Urothelium cell line (cell line): ENCODE measurements around the gene CDH16.
"Not testable (repeated sequence)": the region's sequence is repeated elsewhere in the genome, so short reads cannot be mapped to it uniquely, and the experiment has no call there.

ENCODE experiments used
- DNase-seq: peaks from one replicate; pipeline ENCODE4 v3.0.0; 2011; ENCODE audit warnings: low spot score, mixed read lengths
- FAIRE-seq: peaks from 2 replicates; lab custom pipeline; 2011; peaks lifted over from hg19 to GRCh38; lab: Jason Lieb, UNC

Gene CDH16

DNA sequence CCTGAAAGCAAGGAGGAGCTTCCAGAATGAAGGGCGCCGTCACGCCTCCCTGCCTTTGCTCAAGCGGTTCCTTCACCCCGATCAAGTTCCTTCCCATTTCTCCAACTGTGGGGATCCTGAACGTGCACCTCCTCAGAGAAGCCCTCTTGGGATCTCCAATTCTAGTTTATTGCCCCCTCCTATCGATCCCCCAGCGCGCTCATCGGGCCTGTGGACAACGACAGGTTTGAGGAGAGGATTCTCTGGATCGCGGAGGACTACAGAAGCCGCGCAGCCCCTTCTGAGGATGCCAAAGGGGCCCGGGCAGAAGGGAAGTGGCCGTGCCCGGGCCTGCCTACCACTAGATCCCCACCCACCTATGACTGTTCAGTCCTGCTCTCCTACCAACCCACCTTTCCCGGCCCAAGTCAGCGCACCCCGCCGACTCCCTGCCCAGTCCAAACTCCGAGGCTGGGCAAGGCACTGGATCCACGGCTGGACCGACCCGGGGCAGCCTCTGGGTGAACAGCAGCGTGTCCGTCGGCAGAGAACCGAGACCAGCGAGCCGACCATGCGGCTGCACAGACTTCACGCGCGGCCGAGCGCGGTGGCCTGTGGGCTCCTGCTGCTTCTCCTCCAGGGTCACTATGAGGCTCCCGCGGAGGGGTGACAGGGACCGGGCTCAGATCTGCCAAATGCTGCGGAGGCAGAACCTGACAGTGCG, 29.6 kb upstream of the CDH16 start:
- FAIRE-seq (no peak), DNase-seq (no peak)

DNA sequence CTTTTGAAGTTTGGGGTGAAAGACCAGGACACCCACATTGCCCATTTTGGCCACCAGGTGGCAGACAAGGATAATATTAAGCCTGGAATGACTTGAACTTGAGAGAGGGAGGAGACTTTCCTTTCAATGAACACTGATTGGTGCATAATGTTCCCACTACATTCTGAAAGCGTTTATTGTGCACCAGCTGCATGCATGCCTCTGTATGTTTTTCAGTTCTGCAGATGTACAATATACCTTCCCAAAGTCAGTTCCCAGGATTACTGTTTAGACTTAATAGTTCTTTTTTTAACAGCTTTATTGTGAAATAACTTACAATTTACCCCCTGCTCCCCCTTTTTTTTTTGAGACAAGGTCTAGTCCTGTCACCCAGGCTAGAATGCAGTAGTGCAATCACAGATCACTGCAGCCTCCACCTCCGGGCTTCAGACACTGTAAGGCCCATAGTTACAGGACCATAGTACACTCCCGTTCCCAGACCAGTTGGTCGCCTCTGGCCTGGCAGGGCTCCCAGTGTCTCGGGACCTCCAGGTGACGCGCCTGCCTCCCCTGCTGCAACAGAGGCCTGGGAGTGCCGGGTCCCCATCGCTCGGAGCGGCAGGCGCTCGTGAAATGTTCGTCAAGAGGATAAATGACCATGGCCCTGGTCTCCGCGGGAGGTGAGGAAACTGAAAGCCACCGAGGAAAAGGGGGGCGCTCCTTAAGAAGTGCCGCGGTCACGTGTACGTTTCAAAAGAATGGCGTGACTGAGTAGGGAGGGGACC, 28.8 kb upstream of the CDH16 start:
- DNase-seq (peak; percentile 86), FAIRE-seq (no peak)

DNA sequence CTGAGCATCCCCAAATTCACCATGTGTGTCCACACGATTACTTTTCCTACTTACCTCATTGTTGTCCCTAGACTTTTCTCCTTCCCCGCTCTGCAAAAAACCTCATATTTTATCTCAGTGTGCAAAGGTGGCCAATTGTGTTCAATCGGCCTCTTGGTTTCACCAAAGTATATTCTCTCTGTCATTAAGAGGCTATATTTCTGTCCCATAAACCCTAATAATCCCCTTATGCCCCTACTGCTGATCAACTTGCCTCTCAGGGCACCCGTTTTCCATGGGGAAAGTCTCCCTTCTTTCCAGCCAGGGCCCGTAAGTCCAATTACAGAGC, 28.3 kb upstream of the CDH16 start:
- FAIRE-seq (no peak), DNase-seq (no peak)

DNA sequence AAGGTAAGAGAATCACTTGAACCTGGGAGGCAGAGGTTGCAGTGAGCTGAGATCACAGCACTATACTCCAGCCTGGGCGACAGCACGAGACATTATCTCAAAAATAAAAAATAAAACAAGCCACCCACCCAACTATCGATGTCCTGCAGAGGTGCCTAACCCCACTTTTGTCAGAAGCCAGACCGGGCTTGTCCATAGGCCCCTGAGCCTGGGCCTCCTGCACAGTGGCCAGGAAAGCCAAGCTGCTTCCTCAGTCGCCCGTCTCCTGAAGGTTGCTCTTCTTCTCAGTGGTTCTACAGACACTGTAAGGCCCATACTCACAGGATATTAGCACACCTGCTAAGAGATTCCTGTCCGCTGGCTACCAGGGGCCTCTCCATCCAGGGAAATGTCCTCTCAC, 27.9 kb upstream of the CDH16 start:
- no peak for FAIRE-seq
- no peak for DNase-seq

DNA sequence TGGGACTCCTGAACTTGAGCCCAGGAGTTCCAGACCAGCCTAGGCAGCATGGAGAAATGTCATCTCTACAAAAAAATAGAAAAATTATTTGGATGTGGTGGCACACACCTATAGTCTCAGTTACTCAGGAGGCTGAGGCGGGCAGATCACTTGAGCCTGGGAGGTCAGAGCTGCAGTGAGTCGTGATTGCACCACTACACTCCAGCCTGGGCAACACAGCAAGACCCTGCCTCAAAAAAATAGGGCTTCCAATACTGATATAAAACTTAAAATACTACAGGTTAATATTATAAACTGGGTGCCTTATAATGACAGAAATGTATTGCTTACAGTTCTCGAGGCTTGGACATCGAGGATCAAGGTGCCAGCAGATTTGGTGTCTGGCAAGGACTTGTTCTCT, 27.3 kb upstream of the CDH16 start:
- FAIRE-seq, result no peak

DNA sequence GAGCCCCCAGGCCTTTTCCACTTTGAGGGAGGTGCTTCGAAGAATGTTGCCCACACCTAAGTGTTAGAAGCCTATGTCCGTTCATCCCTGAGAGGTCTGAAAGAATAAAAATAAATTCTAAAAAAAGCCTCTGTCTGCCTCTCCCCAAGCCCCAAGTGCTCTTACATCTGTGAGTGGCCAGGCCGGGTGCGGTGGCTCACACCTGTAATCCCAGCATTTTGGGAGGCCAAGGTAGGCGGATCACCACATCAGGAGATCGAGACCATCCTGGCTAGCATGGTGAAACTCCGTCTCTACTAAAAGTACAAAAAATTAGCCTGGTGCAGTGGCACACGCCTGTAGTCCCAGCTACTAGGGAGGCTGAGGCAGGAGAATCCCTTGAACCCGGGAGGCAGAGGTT, 26.3 kb upstream of the CDH16 start:
- FAIRE-seq, DNase-seq: not testable (repeated sequence)

More for the DNA sequence above, 27.3 kb upstream of the CDH16 start:
- DNase-seq, result no peak

DNA sequence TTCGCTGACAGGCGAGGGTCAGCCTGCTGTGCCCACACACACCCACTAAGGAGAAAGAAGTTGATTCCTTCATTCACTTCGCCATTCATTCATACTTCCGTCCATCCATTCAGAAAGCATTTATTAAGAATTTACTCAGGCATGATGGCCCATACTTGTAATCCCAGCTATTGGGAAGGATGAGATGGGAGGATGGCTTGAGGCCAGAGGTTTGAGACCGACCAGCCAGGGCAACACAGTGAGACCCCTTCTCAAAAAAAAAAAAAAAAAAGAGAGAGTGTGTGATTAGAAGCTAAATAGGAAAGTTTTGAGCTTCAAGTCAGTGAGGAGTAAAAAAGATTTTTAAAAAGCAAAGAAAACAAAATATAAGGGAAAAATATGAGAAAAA, 25.4 kb upstream of the CDH16 start:
- DNase-seq, result no peak
- no peak for FAIRE-seq

DNA sequence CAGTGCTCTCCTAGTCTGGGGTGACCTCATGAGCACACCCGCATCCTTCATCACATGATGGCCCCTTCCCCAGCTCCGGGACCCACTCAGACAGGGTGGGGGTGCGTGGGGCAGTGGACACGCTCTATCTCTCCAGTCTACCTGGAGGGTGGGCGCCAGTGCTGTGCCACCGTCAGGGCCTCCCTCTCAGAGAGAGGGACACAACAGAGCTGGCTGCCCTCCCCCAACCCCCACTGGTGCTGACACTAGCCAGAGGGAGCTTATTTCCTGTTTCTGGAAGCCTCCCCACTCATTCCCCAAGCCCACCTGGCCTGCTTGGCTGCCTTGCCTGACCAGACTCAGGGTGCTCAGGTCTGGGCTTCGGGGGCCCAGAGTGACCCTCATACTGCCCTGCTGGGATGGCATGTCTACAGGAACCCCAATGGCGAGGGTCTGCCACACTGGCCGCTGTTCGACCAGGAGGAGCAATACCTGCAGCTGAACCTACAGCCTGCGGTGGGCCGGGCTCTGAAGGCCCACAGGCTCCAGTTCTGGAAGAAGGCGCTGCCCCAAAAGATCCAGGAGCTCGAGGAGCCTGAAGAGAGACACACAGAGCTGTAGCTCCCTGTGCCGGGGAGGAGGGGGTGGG, 24.9 kb upstream of the CDH16 start:
- no peak for FAIRE-seq
- no peak for DNase-seq

DNA sequence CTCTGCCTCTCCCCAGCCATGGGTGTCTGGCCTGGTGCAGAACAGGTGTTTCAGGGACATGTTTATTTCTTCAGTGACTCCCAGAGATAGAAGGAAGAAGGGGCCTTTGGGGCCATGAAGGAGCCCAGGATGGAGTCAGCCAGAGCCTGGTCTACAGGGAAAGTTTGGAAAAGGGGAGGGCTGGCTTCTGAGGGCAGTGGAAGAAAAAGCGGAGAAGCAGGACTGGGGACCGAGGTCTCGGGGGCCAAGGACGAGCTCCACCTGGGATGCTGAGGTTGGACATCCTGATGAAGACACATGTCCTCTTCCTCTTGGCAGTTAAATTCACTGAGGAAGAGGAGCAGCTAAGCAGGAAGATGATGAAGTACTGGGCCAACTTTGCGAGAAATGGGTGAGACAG, 24.3 kb upstream of the CDH16 start:
- DNase-seq, result no peak
- FAIRE-seq, result no peak

DNA sequence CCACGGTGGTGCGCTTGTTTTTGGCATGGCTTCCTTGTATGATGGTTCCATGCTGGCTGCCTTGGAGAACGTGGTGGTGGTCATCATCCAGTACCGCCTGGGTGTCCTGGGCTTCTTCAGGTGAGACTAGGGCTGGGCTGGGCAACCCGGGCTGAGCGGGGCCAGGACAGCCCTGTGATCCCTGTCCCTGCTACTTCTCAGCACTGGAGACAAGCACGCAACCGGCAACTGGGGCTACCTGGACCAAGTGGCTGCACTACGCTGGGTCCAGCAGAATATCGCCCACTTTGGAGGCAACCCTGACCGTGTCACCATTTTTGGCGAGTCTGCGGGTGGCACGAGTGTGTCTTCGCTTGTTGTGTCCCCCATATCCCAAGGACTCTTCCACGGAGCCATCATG, 21.6 kb upstream of the CDH16 start:
- no peak for DNase-seq

DNA sequence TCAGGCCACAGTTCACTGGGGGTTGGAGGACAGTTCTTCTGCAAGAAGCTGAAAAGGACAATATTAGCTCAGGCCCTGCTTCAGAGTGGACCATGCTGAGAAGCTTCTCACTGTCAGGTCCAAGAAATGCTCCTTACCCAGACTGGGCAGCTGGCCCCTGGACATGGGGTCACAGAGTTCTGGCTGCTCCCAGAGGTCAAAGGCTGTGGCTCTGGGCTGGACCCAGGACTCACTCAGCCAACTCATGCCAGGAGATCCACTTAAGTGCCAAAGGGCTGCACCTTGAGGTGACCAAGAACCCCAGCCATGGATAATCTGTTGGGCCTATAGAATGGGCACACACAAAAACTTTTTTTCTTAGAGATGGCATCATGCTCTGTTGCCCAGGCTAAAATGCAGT, 20.7 kb upstream of the CDH16 start:
- no peak for FAIRE-seq

More for the DNA sequence above, 21.6 kb upstream of the CDH16 start:
- FAIRE-seq, result no peak

DNA sequence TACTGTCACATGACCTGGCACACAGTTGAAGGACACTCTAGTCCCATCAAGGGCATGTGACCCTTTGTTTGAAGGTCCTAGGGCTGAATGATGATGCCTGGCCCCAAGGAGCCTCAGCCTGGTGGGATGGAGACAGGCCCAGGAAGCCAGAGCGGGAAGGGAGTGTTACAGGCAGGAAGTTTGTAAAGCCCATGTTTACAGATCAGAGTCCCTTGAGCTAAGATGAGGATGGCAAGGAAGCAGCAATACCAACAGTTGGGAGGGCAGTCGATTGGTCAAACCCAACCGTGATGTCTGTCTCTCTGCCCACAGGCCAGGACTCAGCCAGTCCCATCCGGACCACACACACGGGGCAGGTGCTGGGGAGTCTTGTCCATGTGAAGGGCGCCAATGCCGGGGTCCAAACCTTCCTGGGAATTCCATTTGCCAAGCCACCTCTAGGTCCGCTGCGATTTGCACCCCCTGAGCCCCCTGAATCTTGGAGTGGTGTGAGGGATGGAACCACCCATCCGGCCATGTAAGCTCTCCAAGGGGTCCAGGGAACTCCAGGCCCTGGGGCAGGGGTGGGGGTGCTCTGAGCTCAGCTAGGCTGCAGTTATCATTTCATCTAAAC, 19.1 kb upstream of the CDH16 start:
- DNase-seq (no peak), FAIRE-seq (no peak)

More for the DNA sequence above, 20.7 kb upstream of the CDH16 start:
- no peak for DNase-seq

DNA sequence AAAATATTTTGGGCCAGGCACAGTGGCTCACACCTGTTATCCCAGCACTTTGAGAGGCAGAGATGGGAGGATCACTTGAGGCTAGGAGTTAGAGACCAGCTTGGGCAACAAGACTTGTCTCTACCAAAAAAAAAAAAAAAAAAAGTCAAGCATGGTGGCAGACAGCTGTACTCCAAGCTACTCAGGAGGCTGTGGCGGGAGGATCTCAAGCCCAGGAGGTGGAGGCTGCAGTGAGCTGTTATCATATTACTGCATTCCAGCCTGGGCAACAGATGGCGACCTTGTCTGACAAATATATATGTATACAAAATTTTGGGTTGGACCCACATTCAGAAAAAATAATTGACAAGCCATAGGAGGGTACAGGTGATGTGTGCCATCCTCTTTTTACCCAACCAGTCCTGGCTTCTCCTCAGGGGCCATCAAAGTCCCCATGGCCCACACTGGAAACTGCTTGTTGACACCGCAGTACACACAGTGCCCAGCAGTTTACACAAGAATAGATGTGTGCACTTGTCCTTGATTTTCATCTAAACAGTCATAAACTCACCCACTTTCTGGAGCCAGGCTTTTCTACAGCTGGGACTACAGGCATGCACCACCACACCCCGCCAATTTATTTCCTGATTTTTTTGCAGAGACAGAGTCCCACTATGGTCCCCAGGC, 18.3 kb upstream of the CDH16 start:
- no peak for FAIRE-seq
- no peak for DNase-seq

DNA sequence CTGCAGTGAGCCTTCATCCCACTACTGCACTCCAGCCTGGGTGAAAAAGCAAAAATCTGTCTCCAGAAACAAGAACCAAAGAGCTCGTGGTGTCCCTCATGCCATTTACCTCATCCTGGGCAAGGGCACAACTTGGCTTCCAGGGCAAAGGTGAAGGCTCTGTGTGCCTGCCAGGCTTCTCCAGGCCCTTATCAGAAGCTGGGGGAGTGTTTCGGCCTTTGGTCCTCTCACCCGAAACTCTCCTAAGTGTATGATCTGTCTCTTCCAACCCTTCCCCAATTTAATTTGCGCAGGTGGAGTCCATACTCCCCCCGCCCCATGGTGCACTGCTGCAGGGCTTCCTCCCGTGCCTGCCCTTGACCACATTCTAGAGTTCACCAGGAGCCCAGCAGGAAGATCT, 17.8 kb upstream of the CDH16 start:
- FAIRE-seq, result no peak
- no peak for DNase-seq

DNA sequence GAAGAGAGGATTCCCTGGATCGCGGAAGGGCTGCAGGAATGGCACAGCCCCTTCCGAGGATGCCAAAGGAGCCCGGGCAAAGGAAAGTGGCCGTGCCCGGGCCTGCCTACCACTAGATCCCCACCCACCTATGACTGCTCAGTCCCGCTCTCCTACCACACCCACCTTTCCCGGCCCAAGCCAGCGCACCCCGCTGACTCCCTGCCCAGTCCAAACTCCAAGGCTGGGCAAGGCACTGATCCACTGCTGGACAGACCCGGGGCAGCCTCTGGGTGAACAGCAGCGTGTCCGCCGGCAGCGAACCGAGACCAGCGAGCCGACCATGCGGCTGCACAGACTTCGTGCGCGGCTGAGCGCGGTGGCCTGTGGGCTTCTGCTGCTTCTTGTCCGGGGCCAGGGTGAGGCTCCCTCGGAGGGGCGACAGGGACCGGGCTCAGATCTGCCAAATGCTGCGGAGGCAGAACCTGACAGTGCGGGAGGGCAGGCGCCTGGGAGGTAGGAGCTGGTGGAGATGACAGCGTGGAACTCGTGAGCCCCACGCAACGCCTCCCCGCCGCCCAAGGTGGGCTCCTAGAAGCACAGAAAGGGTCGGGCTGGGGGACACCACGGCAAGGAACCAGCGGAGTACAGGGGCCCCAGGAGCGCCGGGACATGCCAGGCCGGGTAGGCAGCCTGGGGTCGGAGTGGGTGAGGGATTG, 16.8 kb upstream of the CDH16 start, which contains the start of gene CES2:
Gene CES2, plus strand, starts transcription at position 203 of the 698 bp plus-strand sequence. Its CDS starts 120 bp downstream, at position 323.
- DNase-seq (peak; percentile 58), FAIRE-seq (peak; percentile 75)

DNA sequence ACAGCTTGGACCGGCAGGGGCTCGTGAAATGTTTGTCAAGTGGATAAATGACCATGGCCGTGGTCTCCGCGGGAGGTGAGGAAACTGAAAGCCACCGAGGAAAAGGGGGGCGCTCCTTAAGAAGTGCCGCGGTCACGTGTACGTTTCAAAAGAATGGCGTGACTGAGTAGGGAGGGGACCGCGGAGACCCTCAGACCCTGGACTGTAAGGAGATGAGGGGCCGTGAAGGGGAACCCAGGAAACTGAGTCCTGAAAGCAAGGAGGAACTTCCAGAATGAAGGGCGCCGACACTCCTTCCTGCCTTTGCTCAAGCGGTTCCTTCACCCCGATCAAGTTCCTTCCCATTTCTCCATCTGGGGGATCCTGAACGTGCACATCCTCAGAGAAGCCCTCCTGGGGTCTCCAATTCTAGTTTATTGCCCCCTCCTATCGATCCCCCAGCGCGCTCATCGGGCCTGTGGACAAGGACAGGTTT, 16.2 kb upstream of the CDH16 start:
- peak; percentile 66 for FAIRE-seq
- not testable (repeated sequence) for DNase-seq

DNA sequence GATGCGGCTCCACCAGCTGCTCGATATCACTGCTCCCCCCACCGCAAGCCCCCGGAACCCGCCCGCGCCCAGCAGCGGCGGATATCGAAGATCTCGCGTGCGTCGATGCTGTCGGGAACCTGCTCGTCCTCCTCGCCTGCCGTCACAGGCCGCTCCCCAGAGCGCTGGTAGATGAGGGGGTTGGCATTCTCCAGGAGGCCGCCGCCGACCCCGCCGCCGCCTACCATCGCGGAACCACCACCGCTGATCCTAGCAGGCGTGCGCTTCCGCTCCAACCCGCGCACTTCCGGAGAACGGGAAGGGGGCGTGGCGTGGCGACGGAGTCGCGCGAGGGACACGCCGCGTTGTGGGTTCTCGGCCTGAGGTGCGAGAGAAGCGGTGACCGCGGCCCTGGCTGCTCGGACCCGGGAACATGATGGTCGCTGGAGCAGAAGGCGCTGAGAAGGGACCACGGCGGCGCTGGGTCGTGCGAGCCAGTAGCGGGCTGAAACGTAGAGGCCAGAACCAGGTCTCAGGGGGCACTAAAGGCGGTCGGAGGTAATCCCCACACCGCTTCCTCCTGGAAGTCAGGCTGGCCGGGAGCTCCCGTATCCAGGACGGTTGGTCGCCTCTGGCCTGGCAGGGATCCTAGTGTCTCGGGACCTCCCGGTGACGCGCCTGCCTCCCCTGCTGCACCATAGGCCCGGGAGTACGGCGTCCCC, 15.6 kb upstream of the CDH16 start, which contains the start of gene CIAO2B:
Gene CIAO2B, minus strand, starts transcription at position 265 of the 701 bp plus-strand sequence. Its CDS starts 38 bp downstream, at position 227.
- peak; percentile 78 for FAIRE-seq
- peak; percentile 93 for DNase-seq

DNA sequence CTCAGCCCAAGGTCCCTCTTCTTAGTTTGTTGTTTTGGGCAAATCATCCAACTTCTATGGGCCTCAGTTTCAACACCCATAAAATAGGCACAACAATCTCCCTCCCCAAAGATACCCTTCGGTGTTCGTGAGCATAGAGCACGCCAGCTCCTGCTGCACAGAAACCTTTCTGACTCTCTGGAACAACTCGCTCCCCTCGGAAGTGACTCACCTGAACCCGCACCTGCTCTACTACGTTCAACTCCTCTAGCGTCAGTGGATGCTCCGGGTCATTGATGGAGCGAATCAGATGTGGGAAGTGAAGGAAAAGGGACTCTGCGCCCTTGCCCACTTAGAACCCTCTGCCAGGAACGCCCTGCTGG, 15.1 kb upstream of the CDH16 start:
- DNase-seq, result peak; percentile 42

DNA sequence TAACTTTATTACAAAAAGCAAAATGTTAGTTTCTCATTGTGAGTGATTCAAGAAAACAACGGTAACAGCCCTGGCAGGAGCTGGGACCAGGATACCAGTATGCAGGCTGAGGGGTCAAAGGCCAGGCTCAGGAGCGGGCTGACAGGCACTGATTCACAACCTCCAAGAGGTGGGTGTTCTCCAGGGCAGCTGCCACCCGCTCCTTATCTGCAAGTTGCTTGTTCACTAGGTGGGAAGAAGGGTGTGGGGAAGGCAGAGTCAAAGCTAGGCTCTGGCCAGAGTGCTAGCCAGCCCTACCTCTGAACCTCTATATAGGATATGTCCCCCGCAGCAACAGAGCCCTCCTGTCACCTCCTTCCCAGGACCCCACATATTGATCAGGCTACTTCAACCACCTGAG, 13.4 kb upstream of the CDH16 start:
- no peak for FAIRE-seq
- DNase-seq, result no peak

More for the DNA sequence above, 15.1 kb upstream of the CDH16 start:
- no peak for FAIRE-seq
